ENCODE measurements around the gene HRC. TPM values are rescaled to one million over a fixed set of nuclear protein-coding genes. Genes with fewer than 3 reads are reported as not detected.

HRC gene
- total and polyA plus RNA-seq, 2 of the 8 experiments (the other 6 are each of a cell fraction or from before 2014, with no cell fraction given), result 2.3 to 2.6 TPM

DNA sequence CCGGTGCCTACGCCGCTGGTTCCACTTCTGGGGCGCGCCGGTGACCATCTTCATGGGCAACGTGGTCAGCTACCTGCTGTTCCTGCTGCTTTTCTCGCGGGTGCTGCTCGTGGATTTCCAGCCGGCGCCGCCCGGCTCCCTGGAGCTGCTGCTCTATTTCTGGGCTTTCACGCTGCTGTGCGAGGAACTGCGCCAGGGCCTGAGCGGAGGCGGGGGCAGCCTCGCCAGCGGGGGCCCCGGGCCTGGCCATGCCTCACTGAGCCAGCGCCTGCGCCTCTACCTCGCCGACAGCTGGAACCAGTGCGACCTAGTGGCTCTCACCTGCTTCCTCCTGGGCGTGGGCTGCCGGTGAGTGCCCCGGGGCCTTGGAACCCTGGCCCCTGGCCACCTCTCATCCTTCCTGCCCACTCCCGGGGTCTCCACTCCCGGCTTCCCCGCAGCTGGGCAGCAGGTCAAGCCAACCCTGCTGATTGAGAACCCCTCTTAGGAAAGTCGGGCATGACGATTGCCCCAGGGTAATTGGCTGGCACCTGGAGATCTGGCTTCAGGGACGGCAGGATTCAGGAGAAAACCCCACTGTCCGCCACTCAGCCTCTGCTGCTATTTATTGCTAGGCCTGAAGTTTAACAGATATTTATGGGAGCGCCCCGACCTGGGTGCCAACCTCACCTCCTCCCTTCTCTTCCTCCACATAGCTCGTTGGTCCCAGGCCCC lies 41.5 kb upstream of the HRC start (continued):
- TF ChIP-seq EGR1 (IDR thresholded peaks at IDR 0.05; ENCODE audit: borderline replicate concordance, low read depth, low read length) (no peak), BCL11A (IDR thresholded peaks at IDR 0.05; ENCODE audit: low read depth in 2 of 2, low read length in 2 of 2) (no peak), SIX5 (IDR thresholded peaks at IDR 0.05; ENCODE audit: low read depth, low read length) (no peak), SRF (IDR thresholded peaks at IDR 0.05; ENCODE audit: low read depth, low read length) (no peak), SP2 (IDR thresholded peaks at IDR 0.05; ENCODE audit: low read length) (no peak), ASH2L (IDR thresholded peaks at IDR 0.05; ENCODE audit: low read length) (no peak), JUN (IDR thresholded peaks at IDR 0.05; ENCODE audit: low read depth, low read length) (no peak), RXRA (IDR thresholded peaks at IDR 0.05; ENCODE audit: insufficient read depth, low read depth, low read length) (no peak), RAD21 (IDR thresholded peaks at IDR 0.05 in 1 of 2, conservative IDR thresholded peaks at IDR 0.05 in 1 of 2; ENCODE audit: low read depth in 2 of 2, low read length in 2 of 2) (no peak)

Measured in H1 (cell line).